Measurements from ENCODE around the gene LRRC61.

DNA sequence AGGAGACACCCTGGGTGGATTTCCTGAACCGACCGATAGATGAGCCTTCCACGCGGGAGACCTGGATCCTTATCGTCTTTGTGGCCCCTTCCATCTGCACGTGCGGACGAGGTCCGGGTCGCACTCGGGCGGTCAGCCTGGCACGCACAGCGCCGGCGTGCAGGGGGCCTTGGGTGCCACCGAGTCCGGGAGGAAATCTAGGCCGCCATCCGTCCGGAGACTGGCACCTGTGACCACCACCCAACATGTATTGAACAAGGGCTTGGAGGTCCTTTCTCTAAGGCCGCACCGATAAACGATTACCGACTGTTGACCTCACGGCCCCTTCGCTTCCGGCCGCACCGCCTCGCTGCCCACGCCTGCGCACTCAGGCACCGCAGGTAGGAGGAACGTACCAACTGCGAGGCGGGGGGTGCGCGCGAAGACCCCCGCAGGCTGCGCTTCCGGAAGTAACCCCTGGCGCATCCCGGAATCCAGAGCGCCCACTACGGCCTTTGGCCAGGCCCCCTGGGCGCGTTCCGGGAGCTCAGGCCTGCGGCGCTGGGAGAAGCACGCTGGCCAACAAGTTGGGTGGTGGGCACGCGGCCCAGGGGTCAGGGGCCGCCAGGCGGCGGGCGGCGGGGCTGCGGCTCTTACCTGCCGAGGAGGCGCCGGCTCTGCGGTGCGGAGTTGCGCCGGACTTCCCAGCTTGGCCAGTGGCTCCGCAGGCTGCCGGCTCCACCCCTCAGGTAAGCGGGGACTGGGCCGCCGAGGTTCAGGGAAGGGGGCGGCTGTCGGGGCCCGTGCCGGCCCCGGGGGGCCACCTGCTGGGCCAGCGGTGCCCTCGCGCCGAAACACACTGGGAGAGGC, at the start of gene LRRC61, which contains the start of gene ACTR3C:
- TF ChIP-seq EZH2phosphoT487 (IDR thresholded peaks at IDR 0.05; ENCODE audit: borderline replicate concordance, low read depth, low read length): no peak
- TF ChIP-seq, protein P1, sequence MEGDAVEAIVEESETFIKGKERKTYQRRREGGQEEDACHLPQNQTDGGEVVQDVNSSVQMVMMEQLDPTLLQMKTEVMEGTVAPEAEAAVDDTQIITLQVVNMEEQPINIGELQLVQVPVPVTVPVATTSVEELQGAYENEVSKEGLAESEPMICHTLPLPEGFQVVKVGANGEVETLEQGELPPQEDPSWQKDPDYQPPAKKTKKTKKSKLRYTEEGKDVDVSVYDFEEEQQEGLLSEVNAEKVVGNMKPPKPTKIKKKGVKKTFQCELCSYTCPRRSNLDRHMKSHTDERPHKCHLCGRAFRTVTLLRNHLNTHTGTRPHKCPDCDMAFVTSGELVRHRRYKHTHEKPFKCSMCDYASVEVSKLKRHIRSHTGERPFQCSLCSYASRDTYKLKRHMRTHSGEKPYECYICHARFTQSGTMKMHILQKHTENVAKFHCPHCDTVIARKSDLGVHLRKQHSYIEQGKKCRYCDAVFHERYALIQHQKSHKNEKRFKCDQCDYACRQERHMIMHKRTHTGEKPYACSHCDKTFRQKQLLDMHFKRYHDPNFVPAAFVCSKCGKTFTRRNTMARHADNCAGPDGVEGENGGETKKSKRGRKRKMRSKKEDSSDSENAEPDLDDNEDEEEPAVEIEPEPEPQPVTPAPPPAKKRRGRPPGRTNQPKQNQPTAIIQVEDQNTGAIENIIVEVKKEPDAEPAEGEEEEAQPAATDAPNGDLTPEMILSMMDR (conservative IDR thresholded peaks at IDR 0.05; ENCODE audit: low read length): no peak

All from OCI-LY7 (cell line).